HCT116 (cell line): Measurements from ENCODE around the gene SYT3. TPM values are rescaled to one million over a fixed set of nuclear protein-coding genes. Genes with fewer than 3 reads are reported as not detected.

Source experiments
- ATAC-seq: fragments of 200-7000 bp; cut with Tn5 transposase; 2 replicates; pipeline ENCODE4 v1.9.1; 2020; ENCODE audit warnings: mild to moderate bottlenecking, moderate library complexity
- BruUV-seq: library from RNA; stranded (reverse); fragments of 400-500 nt; replicated peaks from 2 replicates; lab custom pipeline; 2021; lab: Mats Ljungman, UMichigan
- CTCF ChIA-PET: fragments of 300-600 bp; sonication (Branson Sonifier 250); formaldehyde crosslinking; loops from one replicate; lab custom pipeline; 2021; ENCODE audit warnings: antibody characterized with exemption; lab: Charles Lee
- POLR2A ChIA-PET: fragments of 300-600, 350-600 bp; sonication (Branson Sonifier 250); formaldehyde crosslinking; loops from one replicate; lab custom pipeline; 2021; ENCODE audit warnings: antibody characterized with exemption; lab: Charles Lee
- RAD21 ChIA-PET, 2 experiments: fragments of 300-600 bp; sonication (Branson Sonifier 250); formaldehyde crosslinking; loops; one replicate each; lab custom pipeline; 2023; ENCODE audit warnings: low total read pairs in 2 of 2; ENCODE audit not compliant: uncharacterized antibody in 2 of 2, unreplicated experiment in 2 of 2, low non-redundant PET in 1 of 2; lab: Charles Lee
- DNase-seq: peaks from one replicate; pipeline ENCODE4 v3.0.0-alpha.2; 2010; ENCODE audit warnings: low read depth, low spot score
- H2AFZ ChIP-seq: fragments of 200-600 bp; shearing (Covaris generic), sonication (generic); 2 replicates; pipeline ENCODE4 v1.6.1; 2017; ENCODE audit warnings: low read depth, mixed run types, mixed read lengths, antibody characterized with exemption, low read length; ENCODE audit not compliant: poor library complexity, severe bottlenecking
- H3K27ac ChIP-seq: 2 replicates; pipeline ENCODE4 v1.5.1; 2012; ENCODE audit warnings: low read depth, low read length
- H3K27me3 ChIP-seq: fragments of 200-600 bp; sonication (generic); 2 replicates; pipeline ENCODE4 v1.6.1; 2016; ENCODE audit warnings: mixed run types, low read length, mixed read lengths; ENCODE audit not compliant: insufficient read depth
- H3K36me3 ChIP-seq, 2 experiments: fragments of 200-500 bp in 1 of 2; fragments of 200-600 bp in 1 of 2; sonication (Bioruptor generic) in 1 of 2; sonication (generic) in 1 of 2; 2 replicates each; pipeline versions ENCODE4 v1.5.1 to v1.6.1; 2014 to 2016; ENCODE audit warnings: low read length in 2 of 2, inconsistent platforms in 1 of 2, mixed read lengths in 1 of 2, mixed run types in 1 of 2; ENCODE audit not compliant: insufficient read depth in 2 of 2, control insufficient read depth in 1 of 2
- H3K4me1 ChIP-seq, 2 experiments: fragments of 200-600 bp in 1 of 2; sonication (generic) in 1 of 2; 2 replicates each; pipeline versions ENCODE4 v1.5.1 to v1.6.1; 2012 to 2017; ENCODE audit warnings: low read length in 2 of 2, inconsistent platforms in 1 of 2, mild to moderate bottlenecking in 1 of 2, mixed read lengths in 1 of 2, mixed run types in 1 of 2, moderate library complexity in 1 of 2; ENCODE audit not compliant: insufficient read depth in 2 of 2, control insufficient read depth in 1 of 2
- H3K4me2 ChIP-seq: fragments of 200-600 bp; sonication (generic); 2 replicates; pipeline ENCODE4 v1.6.1; 2017; ENCODE audit warnings: mixed run types, low read length, mixed read lengths
- H3K4me3 ChIP-seq, 2 experiments: fragments of 200-600 bp in 1 of 2; sonication (generic) in 1 of 2; replicated peaks in 1 of 2; 2 replicates each; pipeline ENCODE4 v1.5.1; 2011 to 2016; ENCODE audit warnings: low read length in 2 of 2, control low read depth in 1 of 2, low read depth in 1 of 2, mild to moderate bottlenecking in 1 of 2, mixed read lengths in 1 of 2, mixed run types in 1 of 2
- H3K79me2 ChIP-seq: fragments of 200-600 bp; sonication (generic); 2 replicates; pipeline ENCODE4 v1.6.1; 2017; ENCODE audit warnings: mild to moderate bottlenecking, mixed run types, low read length, moderate library complexity, mixed read lengths; ENCODE audit not compliant: insufficient read depth
- H3K9ac ChIP-seq: fragments of 200-600 bp; sonication (generic); 2 replicates; pipeline ENCODE4 v1.6.1; 2016; ENCODE audit warnings: low read length, mixed read lengths
- H3K9me2 ChIP-seq: fragments of 200-600 bp; sonication (generic), shearing (Covaris generic); 2 replicates; pipeline ENCODE4 v1.6.1; 2017; ENCODE audit warnings: mixed run types, mild to moderate bottlenecking, moderate library complexity; ENCODE audit not compliant: insufficient read depth
- H3K9me3 ChIP-seq, 2 experiments: fragments of 200-500 bp in 1 of 2; fragments of 200-600 bp in 1 of 2; sonication (Bioruptor generic) in 1 of 2; sonication (generic) in 1 of 2; 2 replicates each; pipeline ENCODE4 v1.6.1; 2014 to 2017; ENCODE audit warnings: low read length in 2 of 2, mixed read lengths in 2 of 2, inconsistent platforms in 1 of 2, low read depth in 1 of 2, mild to moderate bottlenecking in 1 of 2, mixed run types in 1 of 2, moderate library complexity in 1 of 2; ENCODE audit not compliant: control insufficient read depth in 1 of 2, insufficient read depth in 1 of 2
- H4K20me1 ChIP-seq: fragments of 200-600 bp; sonication (generic), shearing (Covaris generic); 2 replicates; pipeline ENCODE4 v1.6.1; 2017; ENCODE audit warnings: mixed run types, mild to moderate bottlenecking, moderate library complexity; ENCODE audit not compliant: insufficient read depth
- CTCF ChIP-seq, 3 experiments: fragments of 200-600 bp in 1 of 3; sonication (generic) in 1 of 3; IDR thresholded peaks in 2 of 3; conservative IDR thresholded peaks in 1 of 3; 2 replicates each; pipeline ENCODE4 v1.5.1; 2012 to 2017; ENCODE audit warnings: low read depth in 2 of 3, low read length in 2 of 3, antibody characterized with exemption in 1 of 3, borderline replicate concordance in 1 of 3, control low read depth in 1 of 3, mild to moderate bottlenecking in 1 of 3, mixed read lengths in 1 of 3, mixed run types in 1 of 3, moderate library complexity in 1 of 3; ENCODE audit not compliant: insufficient read depth in 1 of 3
- EGR1 ChIP-seq: IDR thresholded peaks from 2 replicates; pipeline ENCODE4 v1.6.1; 2012; ENCODE audit warnings: low read depth
- ELF1 ChIP-seq: IDR thresholded peaks from 2 replicates; pipeline ENCODE4 v1.6.1; 2012; ENCODE audit warnings: low read depth, borderline replicate concordance
- EZH2 ChIP-seq: fragments of 200-600 bp; sonication (generic); IDR thresholded peaks from 2 replicates; pipeline ENCODE4 v1.6.1; 2017; ENCODE audit warnings: antibody characterized with exemption, mixed run types
- EZH2phosphoT487 ChIP-seq: fragments of 200-600 bp; IDR thresholded peaks from 2 replicates; pipeline ENCODE4 v1.6.1; 2018; ENCODE audit warnings: antibody characterized with exemption, borderline replicate concordance
- JUND ChIP-seq: IDR thresholded peaks from 2 replicates; pipeline ENCODE4 v1.6.1; 2012
- TCF7L2 ChIP-seq: IDR thresholded peaks from 2 replicates; pipeline ENCODE4 v1.7.0; 2011; ENCODE audit warnings: borderline replicate concordance, inconsistent platforms; ENCODE audit not compliant: insufficient read depth, insufficient read length; ENCODE audit errors: extremely low read depth
- ZBTB33 ChIP-seq: IDR thresholded peaks from 2 replicates; pipeline ENCODE4 v1.6.1; 2011; ENCODE audit warnings: mild to moderate bottlenecking, low read length, moderate library complexity; ENCODE audit not compliant: insufficient replicate concordance; ENCODE audit errors: extremely low read depth
- ZFX ChIP-seq: fragments of 450-650 bp; IDR thresholded peaks from 2 replicates; pipeline ENCODE4 v1.6.1; 2017
- ZNF274 ChIP-seq: fragments of 200-500 bp; sonication (Bioruptor generic); IDR thresholded peaks from 2 replicates; pipeline ENCODE4 v1.6.1; 2014; ENCODE audit warnings: mild to moderate bottlenecking, low read depth, low read length, inconsistent platforms
- intact Hi-C: fragments of 100-400 bp; cut with micrococcal nuclease; formaldehyde crosslinking; loops from 2 replicates; pipeline ENCODE4 v1.10.0; 2022
- total RNA-seq: library from RNA; stranded (reverse); gene quantifications from one replicate; pipeline ENCODE4 v1.2.1, GENCODE V29; 2021; ENCODE audit not compliant: unreplicated experiment

The SYT3 gene
- total RNA-seq, 1 experiment from 2014 or later: 4.6 TPM

GRCh38 chr19:50628146-50628545, 11.5 kb downstream of the SYT3 start:
- ATAC-seq: no peak

GRCh38 chr19:50626795-50627194, 12.9 kb downstream of the SYT3 start:
- Histone ChIP-seq H3K27ac (no peak overlapping the region), H3K9me3 (no peaks in the 10 kb centered on the region), H3K4me2 (no peak overlapping the region), H4K20me1 (no peaks in the 10 kb centered on the region), H2AFZ (no peak overlapping the region), H3K4me3 (no peak overlapping the region), H3K9me2 (no peaks in the 10 kb centered on the region), H3K27me3 (no peaks in the 10 kb centered on the region), H3K79me2 (no peaks in the 10 kb centered on the region), H3K36me3 (no peaks in the 10 kb centered on the region), H3K9ac (no peak overlapping the region), H3K4me1 (no peaks in the 10 kb centered on the region)
- RAD21 ChIA-PET: no interaction called here
- no TSS peak for BruUV-seq
- no peak for DNase-seq
- CTCF ChIA-PET: no interaction called here
- POLR2A ChIA-PET: no interaction called here
- ATAC-seq: no peak
- intact Hi-C loops: no loop called here
- TF ChIP-seq EGR1 (no peak), ZNF274 (no peak), TCF7L2 (no peak), ZFX (no peak), ZBTB33 (no peak), CTCF (IDR thresholded peaks at IDR 0.05 in 2 of 3, conservative IDR thresholded peaks at IDR 0.05 in 1 of 3; ENCODE audit: borderline replicate concordance in 1 of 3, insufficient read depth in 1 of 3, low read depth in 2 of 3, low read length in 2 of 3) (no peak), EZH2phosphoT487 (no peak), ELF1 (no peak), EZH2 (no peak)

More at GRCh38 chr19:50628146-50628545, 11.5 kb downstream of the SYT3 start:
- Histone ChIP-seq H3K36me3 (no peaks in the 10 kb centered on the region), H3K4me2 (no peak overlapping the region), H3K27ac (no peak overlapping the region), H3K9ac (no peak overlapping the region), H3K4me3 (no peak overlapping the region), H3K27me3 (no peaks in the 10 kb centered on the region), H3K4me1 (no peaks in the 10 kb centered on the region), H3K9me3 (no peaks in the 10 kb centered on the region), H4K20me1 (no peaks in the 10 kb centered on the region), H3K9me2 (no peaks in the 10 kb centered on the region), H2AFZ (no peak overlapping the region), H3K79me2 (no peaks in the 10 kb centered on the region)
- no peak for DNase-seq
- CTCF ChIA-PET: no interaction called here
- intact Hi-C loops: no loop called here
- POLR2A ChIA-PET: no interaction called here
- TF ChIP-seq JUND: no peak
- TF ChIP-seq CTCF (IDR thresholded peaks at IDR 0.05 in 2 of 3, conservative IDR thresholded peaks at IDR 0.05 in 1 of 3; ENCODE audit: borderline replicate concordance in 1 of 3, insufficient read depth in 1 of 3, low read depth in 2 of 3, low read length in 2 of 3): 0 out of 6 replicates have a peak, but pooled peaks of 1 of the 3 experiments have one; percentile 6
- RAD21 ChIA-PET: no interaction called here
- no TSS peak for BruUV-seq
